WTC11 (cell line): ENCODE data around the gene RELCH. TPM values are rescaled to one million over a fixed set of nuclear protein-coding genes. Genes with fewer than 3 reads are reported as not detected.

Experiments
- ATAC-seq: fragments of 200-7000 bp; cut with Tn5 transposase; 2 replicates; pipeline ENCODE4 v1.10.0; 2021; ENCODE audit warnings: mild to moderate bottlenecking, moderate library complexity
- CTCF ChIA-PET: fragments of 300-600 bp; sonication (Branson Sonifier 250); formaldehyde crosslinking; loops from one replicate; lab custom pipeline; 2021; ENCODE audit warnings: antibody characterized with exemption; lab: Charles Lee
- POLR2A ChIA-PET: fragments of 350-600 bp; sonication (Branson Sonifier 250); formaldehyde crosslinking; loops from one replicate; lab custom pipeline; 2021; ENCODE audit warnings: antibody characterized with exemption; lab: Charles Lee
- DNase-seq: peaks from one replicate; pipeline ENCODE4 v3.0.0; 2021; ENCODE audit warnings: low spot score
- H3K27ac Mint-ChIP-seq: 2 replicates; pipeline ENCODE4 v1.8.0; 2021; ENCODE audit warnings: mixed read lengths
- H3K27me3 Mint-ChIP-seq: 2 replicates; pipeline ENCODE4 v1.8.0; 2021; ENCODE audit warnings: low read depth, mild to moderate bottlenecking, moderate library complexity, mixed read lengths
- H3K36me3 Mint-ChIP-seq: 2 replicates; pipeline ENCODE4 v1.8.0; 2021; ENCODE audit warnings: mixed read lengths
- H3K4me1 Mint-ChIP-seq: 2 replicates; pipeline ENCODE4 v1.8.0; 2022; ENCODE audit warnings: mixed read lengths
- H3K4me3 Mint-ChIP-seq: 2 replicates; pipeline ENCODE4 v1.8.0; 2021; ENCODE audit warnings: mild to moderate bottlenecking, moderate library complexity, mixed read lengths
- H3K9me3 Mint-ChIP-seq: 2 replicates; pipeline ENCODE4 v1.8.0; 2021; ENCODE audit warnings: mixed read lengths
- ARID4B ChIP-seq: sonication (generic); formaldehyde crosslinking; IDR thresholded peaks from 2 replicates; pipeline ENCODE4 v1.8.0; 2023; ENCODE audit warnings: missing genetic modification reagents, mild to moderate bottlenecking, borderline replicate concordance
- CTCF ChIP-seq: fragments of 200-600 bp; IDR thresholded peaks from 2 replicates; pipeline ENCODE4 v1.8.0; 2022; ENCODE audit warnings: antibody characterized with exemption
- E2F4 ChIP-seq: sonication (generic); formaldehyde crosslinking; IDR thresholded peaks from 2 replicates; pipeline ENCODE4 v1.8.1; 2022; ENCODE audit warnings: low read depth, mild to moderate bottlenecking, moderate library complexity, missing genetic modification reagents, borderline replicate concordance
- ETV6 ChIP-seq: sonication (generic); formaldehyde crosslinking; IDR thresholded peaks from 2 replicates; pipeline ENCODE4 v1.8.1; 2022; ENCODE audit warnings: mild to moderate bottlenecking, missing genetic modification reagents
- GTF2I ChIP-seq: fragments of 250-450 bp; sonication (Bioruptor Pico); conservative IDR thresholded peaks from 2 replicates; pipeline ENCODE4 v1.4.0; 2021; ENCODE audit warnings: mild to moderate bottlenecking
- NR2C2 ChIP-seq: sonication (generic); formaldehyde crosslinking; IDR thresholded peaks from 2 replicates; pipeline ENCODE4 v1.8.0; 2022; ENCODE audit warnings: mild to moderate bottlenecking, missing genetic modification reagents
- PREB ChIP-seq: sonication (generic); formaldehyde crosslinking; IDR thresholded peaks from 2 replicates; pipeline ENCODE4 v1.8.1; 2022; ENCODE audit warnings: mild to moderate bottlenecking, missing genetic modification reagents, moderate library complexity, borderline replicate concordance
- SOX15 ChIP-seq: fragments of 250-450 bp; sonication (Bioruptor Pico); IDR thresholded peaks from 2 replicates; pipeline ENCODE4 v1.9.0; 2021; ENCODE audit warnings: mild to moderate bottlenecking
- TEAD1 ChIP-seq: sonication (generic); formaldehyde crosslinking; IDR thresholded peaks from 2 replicates; pipeline ENCODE4 v1.8.0; 2022; ENCODE audit warnings: mild to moderate bottlenecking, missing genetic modification reagents
- USF1 ChIP-seq: sonication (generic); formaldehyde crosslinking; IDR thresholded peaks from 2 replicates; pipeline ENCODE4 v1.8.0; 2022; ENCODE audit warnings: mild to moderate bottlenecking, missing genetic modification reagents
- ZBTB43 ChIP-seq: sonication (generic); formaldehyde crosslinking; IDR thresholded peaks from 2 replicates; pipeline ENCODE4 v1.8.1; 2023; ENCODE audit warnings: mild to moderate bottlenecking, missing genetic modification reagents
- ZNF219 ChIP-seq: sonication (generic); formaldehyde crosslinking; IDR thresholded peaks from 2 replicates; pipeline ENCODE4 v1.8.0; 2023; ENCODE audit warnings: missing genetic modification reagents, mild to moderate bottlenecking, borderline replicate concordance
- ZNF317 ChIP-seq: sonication (generic); formaldehyde crosslinking; IDR thresholded peaks from 2 replicates; pipeline ENCODE4 v1.8.1; 2023; ENCODE audit warnings: low read depth, mild to moderate bottlenecking, moderate library complexity, missing genetic modification reagents, borderline replicate concordance
- total RNA-seq: library from RNA; stranded (reverse); gene quantifications from 3 replicates; pipeline ENCODE4 v1.2.3, GENCODE V29; 2021

The RELCH gene
- total RNA-seq, 1 experiment from 2014 or later: 30.2 TPM

GRCh38 chr18:62277045-62277444, 90.0 kb downstream of the RELCH start:
- ATAC-seq: no peak

GRCh38 chr18:62279561-62279960, 92.5 kb downstream of the RELCH start:
- TF ChIP-seq PREB (CRISPR knock-in tag) (no peak), NR2C2 (CRISPR knock-in tag) (no peak)
- H3K4me1 Mint-ChIP-seq: 0 out of 2 replicates have a peak, but pooled peaks cover 4% of the 10 kb centered on the region
- ATAC-seq (peak; percentile 57; the same call in 1 of the 2 replicates), DNase-seq (no peak)
- no peak overlapping the region for H3K4me3 Mint-ChIP-seq
- H3K9me3 Mint-ChIP-seq: no peaks in the 10 kb centered on the region
- ChIA-PET CTCF (no interaction called here), POLR2A (no interaction called here)
- H3K27ac Mint-ChIP-seq: peak overlapping the region; percentile 9; the same call in 1 of the 2 replicates
- peaks cover 12% of the 10 kb centered on the region for H3K36me3 Mint-ChIP-seq
- H3K27me3 Mint-ChIP-seq: no peaks in the 10 kb centered on the region

More at GRCh38 chr18:62277045-62277444, 90.0 kb downstream of the RELCH start:
- CTCF ChIA-PET: no interaction called here
- Mint-ChIP-seq H3K27me3 (no peaks in the 10 kb centered on the region), H3K9me3 (no peaks in the 10 kb centered on the region)
- no peak for DNase-seq
- no peak for TF ChIP-seq TEAD1 (CRISPR knock-in tag)
- no peak for TF ChIP-seq ZNF317 (CRISPR knock-in tag)
- TF ChIP-seq, all 79 proteins: peak for 0
- Mint-ChIP-seq H3K27ac (no peak overlapping the region), H3K4me1 (0 out of 2 replicates have a peak, but pooled peaks cover 4% of the 10 kb centered on the region), H3K4me3 (no peak overlapping the region), H3K36me3 (peaks cover 6% of the 10 kb centered on the region; the same call in 1 of the 2 replicates)
- POLR2A ChIA-PET: no interaction called here

- ATAC-seq (no peak), DNase-seq (no peak)
- H3K27me3 Mint-ChIP-seq: no peaks in the 10 kb centered on the region
- H3K4me1 Mint-ChIP-seq: 0 out of 2 replicates have a peak, but pooled peaks cover 4% of the 10 kb centered on the region
- H3K36me3 Mint-ChIP-seq: peaks cover 12% of the 10 kb centered on the region
- no peaks in the 10 kb centered on the region for H3K9me3 Mint-ChIP-seq
- POLR2A ChIA-PET: no interaction called here
- TF ChIP-seq ZBTB43 (CRISPR knock-in tag): no peak
- no peak for TF ChIP-seq E2F4 (CRISPR knock-in tag)
- no peak for TF ChIP-seq PREB (CRISPR knock-in tag)
- no peak for TF ChIP-seq USF1 (CRISPR knock-in tag)
- no peak for TF ChIP-seq ARID4B (CRISPR knock-in tag)
- TF ChIP-seq ZNF219 (CRISPR knock-in tag): no peak
- TF ChIP-seq ETV6: no peak
- TF ChIP-seq GTF2I (CRISPR knock-in tag): no peak
- no peak for TF ChIP-seq SOX15 (CRISPR knock-in tag)
- no peak for TF ChIP-seq CTCF
- no peak overlapping the region for H3K4me3 Mint-ChIP-seq
- H3K27ac Mint-ChIP-seq: no peak overlapping the region
- CTCF ChIA-PET: no interaction called here
Measured at GRCh38 chr18:62280058-62280457, 93.0 kb downstream of the RELCH start.
